HUDEP-2 (cell line): Measurements from ENCODE around the gene KCNN3.
A peak's percentile ranks its signal among the peaks of the same experiment; 100 is the strongest.

Experiments used
- DNase-seq, 76 experiments: peaks; one replicate each; lab custom pipeline; 2025; ENCODE audit not compliant: unreplicated experiment in 76 of 76; lab: John Stamatoyannopoulos, UW

The KCNN3 gene

GRCh38 chr1:154845174-154845573 lies 24.9 kb downstream of the KCNN3 start:
- no peak for DNase-seq

- no peak for DNase-seq
Observed at GRCh38 chr1:154844297-154844681, 25.8 kb downstream of the KCNN3 start.

GRCh38 chr1:154843636-154844296 lies 26.3 kb downstream of the KCNN3 start:
- DNase-seq: no peak

- DNase-seq: no peak
Observed at GRCh38 chr1:154842635-154843034, 27.4 kb downstream of the KCNN3 start.

- no peak for DNase-seq
Observed at GRCh38 chr1:154841384-154841783, 28.7 kb downstream of the KCNN3 start.

- DNase-seq: no peak
Observed at GRCh38 chr1:154840269-154841176, 29.6 kb downstream of the KCNN3 start.

GRCh38 chr1:154839691-154840090 lies 30.4 kb downstream of the KCNN3 start:
- DNase-seq: no peak

GRCh38 chr1:154838988-154839387 lies 31.1 kb downstream of the KCNN3 start:
- no peak for DNase-seq

- DNase-seq: no peak
Observed at GRCh38 chr1:154838461-154838860, 31.6 kb downstream of the KCNN3 start.

- DNase-seq: no peak
Observed at GRCh38 chr1:154837672-154838171, 32.4 kb downstream of the KCNN3 start.

- DNase-seq: peak in 4 of 76 experiments; percentile 3 to 17 (median 14)
Observed at GRCh38 chr1:154837034-154837671, 32.9 kb downstream of the KCNN3 start.

- no peak for DNase-seq
Observed at GRCh38 chr1:154835531-154836324, 34.4 kb downstream of the KCNN3 start.

- DNase-seq: no peak
Observed at GRCh38 chr1:154833841-154834240, 36.2 kb downstream of the KCNN3 start.

- no peak for DNase-seq
Observed at GRCh38 chr1:154833209-154833608, 36.9 kb downstream of the KCNN3 start.

GRCh38 chr1:154832384-154832783 lies 37.7 kb downstream of the KCNN3 start:
- DNase-seq: no peak

GRCh38 chr1:154831462-154831861 lies 38.6 kb downstream of the KCNN3 start:
- DNase-seq: no peak

- DNase-seq: no peak
Observed at GRCh38 chr1:154829062-154829461, 41.0 kb downstream of the KCNN3 start.

GRCh38 chr1:154824179-154825000 lies 45.7 kb downstream of the KCNN3 start:
- no peak for DNase-seq

- DNase-seq: no peak
Observed at GRCh38 chr1:154822717-154823116, 47.4 kb downstream of the KCNN3 start.

- DNase-seq: no peak
Observed at GRCh38 chr1:154822233-154822632, 47.8 kb downstream of the KCNN3 start.
